Breast epithelium (tissue), 4 donors: ENCODE measurements around the gene ERBIN. TPM values are rescaled to one million over a fixed set of nuclear protein-coding genes. Genes with fewer than 3 reads are reported as not detected.

Experiments
- DNase-seq, 2 donors: peaks; one replicate each; pipeline ENCODE4 v3.0.0-alpha.2; 2019; ENCODE audit warnings: low spot score in 2 of 2
- H3K27ac ChIP-seq, 2 donors: fragments of 200-600 bp; sonication (generic) in 1 of 2; one replicate each; pipeline ENCODE4 v1.5.1; 2016 to 2019; ENCODE audit warnings: mild to moderate bottlenecking in 1 of 2
- H3K27me3 ChIP-seq, 2 donors: fragments of 200-600 bp; sonication (generic) in 1 of 2; one replicate each; pipeline versions ENCODE4 v1.5.1 to v1.6.0; 2017 to 2019; ENCODE audit warnings: control low read depth in 1 of 2, mild to moderate bottlenecking in 1 of 2
- H3K36me3 ChIP-seq: fragments of 200-600 bp; one replicate; pipeline ENCODE4 v1.5.1; 2019
- H3K4me1 ChIP-seq, 2 donors: fragments of 200-600 bp; sonication (generic); one replicate each; pipeline ENCODE4 v1.5.1; 2016 to 2019; ENCODE audit warnings: control low read depth in 1 of 2
- H3K4me3 ChIP-seq, 3 donors: fragments of 200-600 bp; sonication (generic); 1 replicate in 2 of 3; 2 replicates in 1 of 3; pipeline ENCODE4 v1.5.1; 2016 to 2019; ENCODE audit warnings: mild to moderate bottlenecking in 3 of 3, moderate library complexity in 2 of 3
- H3K9me3 ChIP-seq, 2 donors: fragments of 200-600 bp; sonication (generic) in 1 of 2; one replicate each; pipeline ENCODE4 v1.5.1; 2016 to 2019; ENCODE audit warnings: control low read depth in 1 of 2
- POLR2A ChIP-seq: fragments of 450-650 bp; IDR thresholded peaks from one replicate; pipeline ENCODE4 v1.6.1; 2016; ENCODE audit warnings: antibody characterized with exemption, mild to moderate bottlenecking, moderate library complexity
- POLR2AphosphoS5 ChIP-seq, 3 donors: sonication (generic); formaldehyde crosslinking; IDR thresholded peaks; one replicate each; pipeline ENCODE4 v1.6.1; 2017; ENCODE audit warnings: antibody characterized with exemption in 3 of 3
- intact Hi-C: fragments of 100-400 bp; cut with DNase I; formaldehyde crosslinking; loops from one replicate; pipeline ENCODE4 v1.15.1; 2023; ENCODE audit warnings: low total_unique reads
- total RNA-seq, 3 donors: library from RNA; depleted of rRNA; stranded (reverse); fragments of >200 nt; gene quantifications; one replicate each; pipeline ENCODE4 v1.1.0, GENCODE V29; 2016
- TF ChIP-seq, protein P1 (sequence below), 3 donors: fragments of 450-650 bp; IDR thresholded peaks; one replicate each; pipeline ENCODE4 v1.5.1; 2016 to 2017; ENCODE audit warnings: antibody characterized with exemption in 3 of 3, mild to moderate bottlenecking in 3 of 3, moderate library complexity in 3 of 3

ERBIN gene
- total RNA-seq, 3 donors from 2014 or later = 63.5 to 131 (median 97.7) TPM

- intact Hi-C loops = no loop called here
- DNase-seq = no peak
- Histone ChIP-seq H3K9me3 (no peaks in the 10 kb centered on the region), H3K36me3 (no peaks in the 10 kb centered on the region), H3K27me3 (no peaks in the 10 kb centered on the region), H3K4me3 (no peak overlapping the region), H3K4me1 (no peaks in the 10 kb centered on the region), H3K27ac (no peak overlapping the region)
- TF ChIP-seq POLR2AphosphoS5 (IDR thresholded peaks at IDR 0.05) (no peak), POLR2A (no peak)
- TF ChIP-seq, protein P1, sequence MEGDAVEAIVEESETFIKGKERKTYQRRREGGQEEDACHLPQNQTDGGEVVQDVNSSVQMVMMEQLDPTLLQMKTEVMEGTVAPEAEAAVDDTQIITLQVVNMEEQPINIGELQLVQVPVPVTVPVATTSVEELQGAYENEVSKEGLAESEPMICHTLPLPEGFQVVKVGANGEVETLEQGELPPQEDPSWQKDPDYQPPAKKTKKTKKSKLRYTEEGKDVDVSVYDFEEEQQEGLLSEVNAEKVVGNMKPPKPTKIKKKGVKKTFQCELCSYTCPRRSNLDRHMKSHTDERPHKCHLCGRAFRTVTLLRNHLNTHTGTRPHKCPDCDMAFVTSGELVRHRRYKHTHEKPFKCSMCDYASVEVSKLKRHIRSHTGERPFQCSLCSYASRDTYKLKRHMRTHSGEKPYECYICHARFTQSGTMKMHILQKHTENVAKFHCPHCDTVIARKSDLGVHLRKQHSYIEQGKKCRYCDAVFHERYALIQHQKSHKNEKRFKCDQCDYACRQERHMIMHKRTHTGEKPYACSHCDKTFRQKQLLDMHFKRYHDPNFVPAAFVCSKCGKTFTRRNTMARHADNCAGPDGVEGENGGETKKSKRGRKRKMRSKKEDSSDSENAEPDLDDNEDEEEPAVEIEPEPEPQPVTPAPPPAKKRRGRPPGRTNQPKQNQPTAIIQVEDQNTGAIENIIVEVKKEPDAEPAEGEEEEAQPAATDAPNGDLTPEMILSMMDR (IDR thresholded peaks at IDR 0.05) = no peak
Observed at GRCh38 chr5:66066826-66067225, 140.5 kb downstream of the ERBIN start.

DNA sequence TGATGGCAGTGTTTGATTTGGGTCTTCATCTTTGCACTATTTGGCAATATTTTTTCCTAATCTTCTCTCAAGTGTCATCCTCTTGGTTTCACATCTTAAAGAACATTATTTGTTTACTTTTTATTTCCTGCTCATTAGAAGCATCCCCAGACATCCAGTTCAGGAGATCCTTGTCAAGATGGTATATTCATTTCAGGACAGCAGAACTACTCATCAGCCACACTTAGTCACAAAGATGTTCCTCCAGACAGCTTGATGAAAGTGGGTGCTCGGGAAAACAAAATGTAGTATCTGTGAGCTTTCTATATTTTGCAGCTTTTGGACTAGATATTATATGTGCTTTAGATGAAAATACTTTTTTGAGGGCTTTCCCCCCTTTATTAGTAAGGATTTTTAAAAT lies 145.7 kb downstream of the ERBIN start:
- no peak overlapping the region for H3K4me3 ChIP-seq
- no peaks in the 10 kb centered on the region for H3K9me3 ChIP-seq
- no peaks in the 10 kb centered on the region for H3K27me3 ChIP-seq
- H3K36me3 ChIP-seq = no peaks in the 10 kb centered on the region
- TF ChIP-seq POLR2AphosphoS5 (IDR thresholded peaks at IDR 0.05) (no peak), POLR2A (no peak)
- TF ChIP-seq, protein P1 (IDR thresholded peaks at IDR 0.05) = no peak
- intact Hi-C loops = no loop called here
- H3K4me1 ChIP-seq = no peaks in the 10 kb centered on the region
- H3K27ac ChIP-seq = no peak overlapping the region
- no peak for DNase-seq

DNA sequence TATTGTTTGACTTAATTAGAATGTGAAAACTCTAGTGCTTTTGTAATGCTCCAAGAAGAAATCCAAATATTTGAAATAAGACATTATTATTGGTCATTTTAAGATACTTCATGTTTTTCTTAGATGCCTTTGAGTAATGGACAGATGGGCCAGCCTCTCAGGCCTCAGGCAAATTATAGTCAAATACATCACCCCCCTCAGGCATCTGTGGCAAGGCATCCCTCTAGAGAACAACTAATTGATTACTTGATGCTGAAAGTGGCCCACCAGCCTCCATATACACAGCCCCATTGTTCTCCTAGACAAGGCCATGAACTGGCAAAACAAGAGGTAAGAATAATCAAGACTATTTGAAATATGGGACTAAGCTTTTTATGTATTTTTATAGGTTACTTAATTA lies 148.5 kb downstream of the ERBIN start:
- H3K9me3 ChIP-seq = no peaks in the 10 kb centered on the region
- no peak overlapping the region for H3K27ac ChIP-seq
- no peaks in the 10 kb centered on the region for H3K27me3 ChIP-seq
- H3K4me1 ChIP-seq = no peaks in the 10 kb centered on the region
- intact Hi-C loops = no loop called here
- no peak overlapping the region for H3K4me3 ChIP-seq
- DNase-seq = no peak
- H3K36me3 ChIP-seq = peaks cover 3% of the 10 kb centered on the region
- TF ChIP-seq, protein P1 (IDR thresholded peaks at IDR 0.05) = no peak
- TF ChIP-seq POLR2AphosphoS5 (IDR thresholded peaks at IDR 0.05) (no peak), POLR2A (no peak)

- H3K36me3 ChIP-seq = peaks cover 3% of the 10 kb centered on the region
- no peak for DNase-seq
- no peaks in the 10 kb centered on the region for H3K9me3 ChIP-seq
- H3K4me3 ChIP-seq = no peak overlapping the region
- H3K27me3 ChIP-seq = no peaks in the 10 kb centered on the region
- intact Hi-C loops = no loop called here
- TF ChIP-seq, protein P1 (IDR thresholded peaks at IDR 0.05) = no peak
- TF ChIP-seq POLR2A = no peak
- TF ChIP-seq POLR2AphosphoS5 (IDR thresholded peaks at IDR 0.05) = no peak
- H3K4me1 ChIP-seq = no peaks in the 10 kb centered on the region
- H3K27ac ChIP-seq = no peak overlapping the region
Observed at GRCh38 chr5:66080664-66081063, 154.3 kb downstream of the ERBIN start.

- no peaks in the 10 kb centered on the region for H3K27me3 ChIP-seq
- H3K4me1 ChIP-seq = no peaks in the 10 kb centered on the region
- intact Hi-C loops = no loop called here
- no peak overlapping the region for H3K4me3 ChIP-seq
- no peak overlapping the region for H3K27ac ChIP-seq
- TF ChIP-seq POLR2A (no peak), POLR2AphosphoS5 (IDR thresholded peaks at IDR 0.05) (no peak)
- TF ChIP-seq, protein P1 (IDR thresholded peaks at IDR 0.05) = no peak
- DNase-seq = no peak
- H3K9me3 ChIP-seq = peaks cover 0 to 14% of the 10 kb centered on the region in 2 donors
- H3K36me3 ChIP-seq = no peaks in the 10 kb centered on the region
Observed at GRCh38 chr5:66089384-66089783, 163.0 kb downstream of the ERBIN start.
